Ishikawa (cell line): ENCODE results near the gene GRID2IP.

Experiments
- CEBPB ChIP-seq: IDR thresholded peaks from 2 replicates; pipeline ENCODE4 v1.6.1; 2012
- CREB1 ChIP-seq: IDR thresholded peaks from 2 replicates; pipeline ENCODE4 v1.6.1; 2012; ENCODE audit warnings: low read depth
- EGR1 ChIP-seq: IDR thresholded peaks from 2 replicates; pipeline ENCODE4 v1.6.1; 2012
- EP300 ChIP-seq: IDR thresholded peaks from 2 replicates; pipeline ENCODE4 v1.6.1; 2012; ENCODE audit warnings: borderline replicate concordance
- FOXM1 ChIP-seq: IDR thresholded peaks from 2 replicates; pipeline ENCODE4 v1.6.1; 2012; ENCODE audit warnings: low read depth, borderline replicate concordance
- MAX ChIP-seq: IDR thresholded peaks from 2 replicates; pipeline ENCODE4 v1.6.1; 2012
- NFIC ChIP-seq: IDR thresholded peaks from 2 replicates; pipeline ENCODE4 v1.6.1; 2012
- RAD21 ChIP-seq: IDR thresholded peaks from 2 replicates; pipeline ENCODE4 v1.6.1; 2012; ENCODE audit warnings: low read depth
- REST ChIP-seq: IDR thresholded peaks from 2 replicates; pipeline ENCODE4 v1.6.1; 2012; ENCODE audit warnings: low read depth, mild to moderate bottlenecking
- TAF1 ChIP-seq: IDR thresholded peaks from 2 replicates; pipeline ENCODE4 v1.6.1; 2012; ENCODE audit warnings: low read depth, mild to moderate bottlenecking
- TCF12 ChIP-seq: IDR thresholded peaks from 2 replicates; pipeline ENCODE4 v1.6.1; 2012; ENCODE audit warnings: low read depth
- TEAD4 ChIP-seq: IDR thresholded peaks from 2 replicates; pipeline ENCODE4 v1.6.1; 2012
- YY1 ChIP-seq: IDR thresholded peaks from 2 replicates; pipeline ENCODE4 v1.6.1; 2012; ENCODE audit warnings: low read depth
- TF ChIP-seq, protein P1 (sequence below): IDR thresholded peaks from 2 replicates; pipeline ENCODE4 v1.6.1; 2012

DNA sequence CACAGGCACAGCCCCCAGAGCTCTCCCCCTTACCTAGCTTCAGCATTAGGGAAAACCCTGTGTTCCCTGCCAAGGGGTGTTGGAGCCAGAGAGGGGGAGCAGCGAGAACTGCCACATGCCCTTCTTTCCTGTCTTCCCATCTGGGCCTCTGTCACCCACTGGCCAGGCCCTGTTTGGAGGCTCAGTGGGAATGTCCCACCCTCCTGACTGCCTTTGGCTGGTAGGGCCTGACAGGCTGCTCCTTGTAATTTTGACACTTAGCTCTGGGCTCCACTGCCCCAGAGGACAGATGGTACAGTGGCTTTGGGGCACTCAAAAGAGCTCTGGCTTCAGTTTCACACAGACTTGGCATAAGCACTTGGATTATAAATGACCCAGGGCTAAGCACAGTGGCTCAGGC lies 50.6 kb downstream of the GRID2IP start:
- TF ChIP-seq CREB1 (no peak), YY1 (no peak), TAF1 (no peak), TCF12 (no peak), CEBPB (no peak), TEAD4 (no peak), EP300 (no peak), REST (no peak), FOXM1 (no peak), RAD21 (no peak), MAX (no peak), NFIC (no peak), EGR1 (no peak)
- TF ChIP-seq, protein P1, sequence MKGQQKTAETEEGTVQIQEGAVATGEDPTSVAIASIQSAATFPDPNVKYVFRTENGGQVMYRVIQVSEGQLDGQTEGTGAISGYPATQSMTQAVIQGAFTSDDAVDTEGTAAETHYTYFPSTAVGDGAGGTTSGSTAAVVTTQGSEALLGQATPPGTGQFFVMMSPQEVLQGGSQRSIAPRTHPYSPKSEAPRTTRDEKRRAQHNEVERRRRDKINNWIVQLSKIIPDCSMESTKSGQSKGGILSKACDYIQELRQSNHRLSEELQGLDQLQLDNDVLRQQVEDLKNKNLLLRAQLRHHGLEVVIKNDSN, result no peak
